AG09319 (cell line): ENCODE measurements around the gene FBXO30.

ENCODE experiments used
- DNase-seq: peaks from one replicate; pipeline ENCODE4 v3.0.0-alpha.2; 2010; ENCODE audit warnings: low read depth; ENCODE audit errors: extremely low read depth
- CTCF ChIP-seq: IDR thresholded peaks from 2 replicates; pipeline ENCODE4 v1.5.1; 2011; ENCODE audit warnings: low read depth, mild to moderate bottlenecking, inconsistent platforms, low read length, moderate library complexity

Gene FBXO30

DNA sequence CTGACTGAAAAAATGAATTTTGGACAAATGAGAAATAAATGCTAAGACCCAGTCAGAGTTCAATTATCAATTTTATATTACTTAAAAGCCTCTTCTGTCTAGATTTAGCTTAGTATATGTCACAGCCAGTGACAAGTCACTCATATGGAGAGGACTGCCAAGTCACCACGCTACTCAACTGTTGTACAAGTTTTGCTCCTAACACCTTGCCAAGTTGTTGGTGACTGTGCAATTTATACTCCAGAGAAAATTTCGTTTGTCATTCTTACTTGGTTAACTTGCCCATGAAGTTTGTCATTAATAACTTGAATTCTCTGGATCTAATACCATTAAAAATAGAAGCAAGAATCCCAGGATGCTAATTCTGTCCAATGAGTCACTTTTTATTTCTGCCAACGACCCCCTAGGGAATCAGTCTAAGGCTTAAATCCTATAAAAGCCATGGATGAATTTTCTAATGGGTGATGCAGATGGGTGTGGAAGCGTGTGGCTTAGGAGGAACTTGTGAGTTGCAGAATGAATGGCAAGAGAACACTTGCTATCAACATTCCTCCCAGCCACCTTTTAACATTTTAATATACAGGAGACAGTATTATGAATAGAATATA is 30.4 kb upstream of the FBXO30 start:
- no peak for DNase-seq
- no peak for TF ChIP-seq CTCF

DNA sequence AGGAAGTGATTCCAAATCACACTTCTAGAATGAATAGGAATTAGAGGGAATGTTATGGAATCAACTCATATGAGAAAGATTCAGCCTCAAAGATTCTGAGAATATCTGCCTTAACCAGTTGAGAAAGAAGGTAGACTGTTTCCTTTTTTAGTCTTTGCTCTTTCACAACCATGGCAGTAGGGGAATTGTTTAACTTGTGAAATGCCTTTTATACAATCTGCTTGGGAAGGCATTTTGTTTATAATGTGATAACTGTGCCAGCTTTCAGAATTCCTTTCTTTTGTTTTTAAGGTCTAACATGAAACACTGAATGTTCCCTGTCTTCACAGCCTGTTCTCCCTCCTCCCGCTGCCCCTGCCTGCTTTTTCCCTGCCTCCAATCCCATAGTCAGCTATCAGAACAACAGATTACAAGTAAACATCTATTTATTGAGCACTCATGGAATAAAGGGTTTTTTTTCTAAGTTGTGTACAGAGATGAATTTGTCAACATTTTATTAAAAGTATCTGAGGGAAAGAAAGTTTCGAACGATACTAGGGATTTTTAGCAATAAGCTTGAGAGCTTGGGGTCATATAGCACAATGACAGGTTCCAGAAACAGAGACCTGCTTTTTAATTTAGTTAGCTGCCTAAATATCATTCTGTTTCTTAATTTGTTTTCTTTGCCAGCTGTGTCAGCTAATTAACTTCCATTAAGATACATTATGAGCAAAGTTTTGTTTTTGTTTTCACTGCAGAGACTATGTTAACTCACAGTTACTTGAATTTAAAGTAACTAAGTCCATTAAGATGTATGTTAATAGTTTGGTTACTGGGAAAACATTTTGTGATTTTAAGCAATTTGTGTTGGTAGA is 28.3 kb upstream of the FBXO30 start:
- no peak for TF ChIP-seq CTCF
- no peak for DNase-seq

DNA sequence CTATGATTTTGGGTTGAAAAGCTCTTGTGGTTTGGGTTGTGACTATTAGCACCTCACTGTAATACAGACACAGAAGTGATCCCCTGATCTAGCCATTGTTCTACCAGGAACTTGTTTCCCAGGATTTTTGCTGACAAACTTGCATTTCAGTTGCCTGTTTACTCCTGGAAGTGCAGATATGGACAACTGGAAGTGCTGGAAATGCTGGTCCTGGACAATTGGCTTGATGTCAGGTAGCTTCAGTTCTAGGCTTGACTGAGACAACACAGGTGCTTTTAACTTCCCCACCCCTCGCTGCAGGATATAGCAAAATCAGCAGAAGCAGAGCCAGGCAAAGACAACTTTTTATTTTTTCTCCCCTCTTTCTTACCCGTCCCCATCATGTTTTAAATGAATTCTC is 27.1 kb upstream of the FBXO30 start:
- no peak for TF ChIP-seq CTCF
- no peak for DNase-seq

DNA sequence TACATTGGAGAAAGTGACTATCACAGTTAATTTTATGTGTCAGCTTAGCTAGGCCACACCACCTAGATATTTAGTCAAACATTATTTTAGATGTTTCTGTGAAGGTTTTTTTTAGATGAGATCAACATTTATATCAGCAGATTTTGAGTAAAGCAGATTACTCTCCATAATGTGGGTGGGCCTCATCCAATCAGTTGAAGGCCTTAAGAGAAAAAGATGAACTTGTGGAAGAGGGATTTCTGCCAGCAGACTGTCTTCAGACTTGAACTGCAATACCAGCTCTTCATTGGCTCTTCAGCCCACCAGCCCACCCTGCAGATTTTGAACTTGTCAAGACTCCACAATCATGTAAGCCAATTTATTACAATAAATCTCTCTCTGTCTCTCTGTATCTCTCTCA is 25.1 kb upstream of the FBXO30 start:
- TF ChIP-seq CTCF: no peak
- no peak for DNase-seq

- TF ChIP-seq CTCF: no peak
- no peak for DNase-seq
These were observed 23.7 kb upstream of the FBXO30 start for GRCh38 chr6:145838305-145838704.

- DNase-seq: no peak
- no peak for TF ChIP-seq CTCF
These were observed 22.2 kb upstream of the FBXO30 start for GRCh38 chr6:145836772-145837171.

DNA sequence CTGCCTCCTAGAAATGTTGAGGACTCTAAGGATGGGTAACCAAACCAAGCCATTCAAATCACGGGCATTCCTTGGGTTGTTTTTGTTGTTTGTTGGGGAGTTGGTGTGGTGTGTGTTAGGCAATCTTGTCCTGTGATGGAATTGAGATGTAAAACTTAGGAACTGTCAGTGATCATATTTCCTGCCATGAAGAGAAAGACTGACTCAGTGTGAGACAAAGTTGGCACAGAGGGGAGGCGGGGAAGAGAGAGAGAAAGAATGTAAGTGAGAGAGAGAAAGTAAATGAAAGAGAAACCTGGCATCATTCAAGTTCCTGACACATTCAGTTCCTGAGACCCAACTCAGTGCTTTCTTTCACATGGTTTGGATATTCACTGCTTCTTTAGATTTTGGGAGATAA is 21.6 kb upstream of the FBXO30 start:
- no peak for TF ChIP-seq CTCF
- no peak for DNase-seq
